Embryonic facial prominence (tissue), 1 donor: ENCODE results near the gene DAGLA.

Source experiments
- DNase-seq: peaks from one replicate; pipeline ENCODE4 v3.0.0-alpha.2; 2016; ENCODE audit errors: extremely low spot score

DAGLA gene

DNA sequence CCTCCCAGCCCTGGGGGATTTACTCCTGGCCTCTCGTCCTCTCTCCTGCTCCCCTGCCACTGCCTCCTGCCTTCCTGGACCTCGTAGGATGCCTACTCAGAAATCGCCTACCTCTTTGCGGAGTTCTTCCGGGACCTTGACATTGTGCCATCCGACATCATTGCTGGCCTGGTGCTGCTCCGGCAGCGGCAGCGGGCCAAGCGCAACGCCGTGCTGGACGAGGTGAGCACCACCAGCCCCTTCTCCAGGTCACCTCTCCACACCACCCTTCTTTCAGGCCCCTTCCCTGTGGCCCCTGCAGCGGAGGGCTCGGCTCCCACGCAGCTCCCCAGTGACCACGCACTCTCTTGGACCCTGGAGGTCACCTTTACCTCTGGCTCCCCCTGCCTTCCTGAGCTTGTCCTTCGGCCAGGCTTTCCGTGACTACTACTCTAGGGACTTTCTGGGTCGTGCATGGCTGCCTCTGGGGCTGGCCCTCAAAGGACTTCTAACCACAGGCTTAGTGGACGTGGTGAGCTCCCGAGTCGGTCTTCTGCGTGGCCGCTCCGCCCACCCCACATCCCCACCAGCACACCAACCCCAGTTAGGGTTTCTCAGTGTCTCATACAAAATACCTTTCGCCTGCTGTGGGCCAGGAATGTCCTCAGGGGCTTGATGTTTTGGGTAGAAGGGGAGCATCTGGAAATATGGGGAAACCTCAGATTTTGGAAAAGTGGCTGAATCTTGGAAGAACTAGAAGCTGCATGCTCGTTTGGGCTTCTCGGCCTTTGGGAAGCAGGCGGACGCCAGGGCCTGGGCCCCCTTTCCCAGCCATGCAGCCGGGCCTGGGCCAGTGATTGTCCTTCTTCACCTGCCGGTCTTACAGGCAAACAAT is 48.1 kb downstream of the DAGLA start:
- DNase-seq: no peak

DNA sequence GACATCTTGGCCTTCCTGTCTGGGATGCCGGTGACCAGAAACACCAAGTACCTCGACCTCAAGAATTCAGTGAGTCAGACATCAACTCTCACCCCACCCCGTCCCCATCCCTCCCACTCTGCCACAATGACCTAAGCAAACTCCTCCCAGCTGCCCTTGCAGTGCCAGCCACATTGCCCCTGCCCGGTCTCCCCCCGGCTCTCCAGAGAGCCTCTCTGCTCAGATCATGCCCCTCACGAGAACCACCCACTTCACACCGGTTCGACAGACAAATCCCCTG is 48.7 kb downstream of the DAGLA start:
- DNase-seq: no peak

GRCh38 chr11:61730240-61730994 is 50.2 kb downstream of the DAGLA start:
- DNase-seq: no peak

DNA sequence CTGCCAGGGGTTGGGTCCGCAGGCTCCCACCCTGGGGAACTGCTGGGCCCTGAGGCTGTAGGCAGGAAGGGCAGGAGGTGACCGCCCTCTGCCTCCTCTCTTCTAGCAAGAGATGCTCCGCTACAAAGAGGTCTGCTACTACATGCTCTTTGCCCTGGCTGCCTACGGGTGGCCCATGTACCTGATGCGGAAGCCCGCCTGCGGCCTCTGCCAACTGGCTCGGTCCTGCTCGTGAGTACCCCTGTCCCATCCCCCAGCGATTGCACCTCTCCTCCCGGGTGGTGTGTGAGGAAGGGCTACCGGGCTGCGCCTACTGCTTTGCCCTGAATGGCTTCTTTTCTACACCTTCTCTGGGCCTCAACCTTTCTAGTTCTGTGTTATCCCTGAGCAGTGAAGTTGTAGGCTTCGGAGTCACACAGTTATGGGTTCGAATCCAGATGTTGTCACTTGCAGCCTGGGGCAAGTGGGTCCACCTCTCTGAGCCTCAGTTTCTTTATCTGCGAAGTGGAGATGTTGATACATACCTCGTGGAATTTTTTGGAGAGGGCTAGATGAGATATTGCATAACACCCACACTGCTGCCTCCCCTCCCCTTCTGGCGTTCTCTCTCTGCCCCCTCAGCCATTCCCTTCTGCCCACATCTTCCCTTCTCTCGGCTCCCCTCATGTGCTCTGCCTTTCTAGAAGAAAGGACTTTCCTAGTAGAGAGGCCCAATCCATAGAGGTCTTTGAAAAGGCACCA is 51.2 kb downstream of the DAGLA start:
- no peak for DNase-seq

GRCh38 chr11:61731952-61732675 is 51.9 kb downstream of the DAGLA start:
- no peak for DNase-seq

- DNase-seq: no peak
Measured at GRCh38 chr11:61732705-61733104, 52.5 kb downstream of the DAGLA start.

- no peak for DNase-seq
Measured at GRCh38 chr11:61733120-61733978, 53.2 kb downstream of the DAGLA start.

- no peak for DNase-seq
Measured at GRCh38 chr11:61734767-61735166, 54.6 kb downstream of the DAGLA start.

DNA sequence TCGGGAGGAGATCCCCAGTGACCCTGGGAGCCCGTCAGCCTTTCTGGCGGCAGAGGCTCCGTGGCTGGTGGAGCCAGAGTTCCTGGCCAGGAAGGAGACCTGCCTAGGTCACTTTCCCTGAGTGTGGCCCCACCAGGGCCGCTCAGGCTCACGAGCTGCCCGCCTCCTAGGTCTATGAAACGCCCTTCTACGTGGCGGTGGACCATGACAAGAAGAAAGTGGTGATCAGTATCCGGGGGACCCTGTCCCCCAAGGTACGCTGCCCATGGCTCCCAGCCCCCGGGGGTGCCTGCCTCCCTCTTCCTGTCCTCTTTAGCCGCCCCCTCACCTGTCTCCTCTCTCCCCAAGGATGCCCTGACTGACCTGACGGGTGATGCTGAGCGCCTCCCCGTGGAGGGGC is 55.2 kb downstream of the DAGLA start:
- DNase-seq: no peak

DNA sequence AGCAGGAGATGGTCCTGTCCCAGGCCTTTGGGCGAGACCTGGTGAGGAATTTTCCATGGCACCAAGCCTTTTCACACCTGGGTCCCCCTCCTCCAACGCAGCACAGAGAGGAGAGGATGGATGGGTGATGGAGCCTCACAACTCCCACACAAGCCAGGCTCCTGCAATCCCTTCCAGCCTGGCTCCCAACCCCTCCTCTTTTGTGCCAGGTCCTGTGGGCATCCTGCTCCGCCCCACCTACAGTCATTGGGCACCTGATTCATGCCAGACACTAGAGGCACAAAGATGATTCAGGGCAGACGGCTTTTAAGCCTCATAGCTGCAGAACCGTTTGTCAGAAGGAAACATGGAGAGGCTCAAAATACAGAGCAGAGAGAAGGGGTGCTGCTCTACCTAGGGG is 56.1 kb downstream of the DAGLA start:
- no peak for DNase-seq

- no peak for DNase-seq
Measured at GRCh38 chr11:61737131-61737530, 56.9 kb downstream of the DAGLA start.

GRCh38 chr11:61737636-61738386 is 57.6 kb downstream of the DAGLA start:
- no peak for DNase-seq

- no peak for DNase-seq
Measured at GRCh38 chr11:61738776-61739175, 58.6 kb downstream of the DAGLA start.

DNA sequence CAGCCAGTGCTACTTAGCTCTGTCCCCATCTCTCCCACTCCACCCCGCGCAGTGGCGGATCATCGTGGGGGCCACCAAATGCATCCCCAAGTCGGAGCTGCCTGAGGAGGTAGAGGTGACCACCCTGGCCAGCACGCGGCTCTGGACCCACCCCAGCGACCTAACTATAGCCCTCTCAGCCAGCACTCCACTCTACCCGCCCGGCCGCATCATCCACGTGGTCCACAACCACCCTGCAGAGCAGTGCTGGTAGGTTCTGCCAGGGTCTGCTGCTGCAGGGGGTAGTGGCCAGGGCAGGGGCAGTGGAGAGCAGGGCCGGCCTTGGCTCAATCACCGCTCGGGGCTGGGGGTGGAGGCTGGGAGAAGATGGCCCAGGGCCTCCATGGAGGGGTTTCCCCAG is 59.2 kb downstream of the DAGLA start:
- no peak for DNase-seq

DNA sequence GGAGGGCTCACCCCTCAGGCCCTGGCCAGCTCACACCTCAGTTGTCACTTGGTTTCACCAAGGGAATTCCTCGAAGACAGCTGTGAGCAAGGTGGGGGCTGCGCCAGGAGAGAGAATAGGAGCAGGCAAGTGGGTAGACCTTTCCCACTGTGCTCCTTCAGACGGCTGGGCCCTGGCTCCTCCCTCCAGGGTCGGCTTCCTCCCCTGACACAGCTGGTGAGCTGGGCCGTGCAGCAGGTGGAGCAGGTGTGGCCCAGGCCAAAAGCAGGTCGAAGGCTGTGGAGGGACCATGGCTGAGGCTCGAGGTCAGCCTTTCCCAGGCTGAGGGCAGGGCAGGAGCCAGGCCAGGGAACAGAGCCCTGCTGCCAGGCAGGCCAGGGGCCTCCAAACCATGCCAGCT is 59.8 kb downstream of the DAGLA start:
- DNase-seq: no peak

DNA sequence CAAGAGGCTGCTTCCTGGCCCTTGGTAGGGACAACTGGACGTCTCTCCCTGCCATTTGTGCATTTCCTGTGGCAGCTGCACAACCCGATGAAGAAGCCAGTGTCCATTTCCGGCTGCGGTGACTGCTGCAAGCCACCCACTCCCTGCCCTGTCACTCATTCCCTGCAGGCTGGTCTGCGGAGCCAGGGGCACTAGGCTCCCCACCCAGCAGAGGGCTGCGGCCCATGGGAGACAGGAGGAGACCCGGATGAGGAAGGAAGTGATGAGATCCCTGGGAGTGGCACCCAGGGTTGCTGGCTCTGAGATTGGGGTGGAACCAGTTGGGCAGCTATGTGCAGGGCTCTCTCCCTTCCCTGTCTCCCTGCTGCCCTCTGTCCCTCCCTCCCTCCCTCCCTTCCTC is 62.2 kb downstream of the DAGLA start:
- no peak for DNase-seq

- DNase-seq: no peak
Measured at GRCh38 chr11:61743486-61744095, 63.4 kb downstream of the DAGLA start.

DNA sequence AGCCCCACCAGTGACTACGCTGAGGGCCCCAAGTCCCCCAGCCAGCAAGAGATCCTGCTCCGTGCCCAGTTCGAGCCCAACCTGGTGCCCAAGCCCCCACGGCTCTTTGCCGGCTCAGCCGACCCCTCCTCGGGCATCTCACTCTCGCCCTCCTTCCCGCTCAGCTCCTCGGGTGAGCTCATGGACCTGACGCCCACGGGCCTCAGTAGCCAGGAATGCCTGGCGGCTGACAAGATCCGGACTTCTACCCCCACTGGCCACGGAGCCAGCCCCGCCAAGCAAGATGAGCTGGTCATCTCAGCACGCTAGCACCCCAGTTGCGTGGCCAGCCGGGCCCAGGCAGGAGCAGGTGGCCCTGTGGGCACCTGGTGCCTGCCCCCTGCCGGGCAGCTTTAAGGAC is 64.0 kb downstream of the DAGLA start:
- no peak for DNase-seq

DNA sequence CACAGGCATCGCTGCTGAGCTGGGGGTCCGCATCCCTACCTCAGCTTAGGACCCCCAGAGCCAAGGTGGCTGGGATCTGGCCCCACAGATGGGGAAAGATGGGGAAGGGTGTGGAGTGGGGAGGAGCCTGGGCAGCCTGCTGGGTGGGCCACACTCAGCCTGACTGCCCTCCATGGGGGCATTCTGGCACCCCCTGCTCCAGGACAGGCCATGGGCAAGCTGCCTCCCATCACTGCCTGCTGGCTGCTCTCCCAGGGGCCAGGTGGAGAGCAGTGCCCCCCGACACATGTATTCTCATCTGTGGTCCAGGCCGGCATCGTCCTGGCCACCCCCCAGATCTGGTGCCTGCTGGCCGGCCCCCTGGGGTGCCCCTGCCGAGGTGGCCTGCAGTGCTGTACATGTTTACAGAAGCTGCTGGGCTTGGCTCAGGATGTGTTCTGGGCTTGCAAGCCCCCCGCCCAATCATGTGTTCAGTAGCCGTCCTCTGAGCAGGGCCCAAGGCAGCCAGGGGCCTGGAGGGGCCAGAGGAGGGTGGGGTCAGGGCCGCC is 64.5 kb downstream of the DAGLA start:
- DNase-seq: no peak
